K562 (cell line): ENCODE results near the gene TMEM45A. TPM values are rescaled to one million over a fixed set of nuclear protein-coding genes. Genes with fewer than 3 reads are reported as not detected.

Source experiments
- ATAC-seq: fragments of 200-7000 bp; cut with Tn5 transposase; 3 replicates; pipeline ENCODE4 v1.9.1; 2020; ENCODE audit warnings: moderate library complexity
- BruUV-seq: library from RNA; stranded (reverse); fragments of 400-500 nt; replicated peaks from 2 replicates; lab custom pipeline; 2021; lab: Mats Ljungman, UMichigan
- CTCF ChIA-PET: fragments of 300-600 bp; formaldehyde crosslinking; extraction: SDS; loops from one replicate; lab custom pipeline; 2021; ENCODE audit warnings: low intra/inter-chr PET ratio; lab: Yijun Ruan, JAX
- POLR2A ChIA-PET: fragments of 300-600, 350-650 bp; sonication (Branson Sonifier 250); formaldehyde crosslinking; extraction: SDS; loops from one replicate; lab custom pipeline; 2021; ENCODE audit warnings: antibody characterized with exemption, inconsistent platforms; lab: Yijun Ruan, JAX
- DNase-seq, 4 experiments: peaks; one replicate each; pipeline versions ENCODE4 v3.0.0 to v3.0.0-alpha.2; 2011 to 2018; ENCODE audit warnings: low spot score in 3 of 4, mixed read lengths in 3 of 4; ENCODE audit errors: extremely low read depth in 1 of 4
- FAIRE-seq: peaks from 2 replicates; lab custom pipeline; 2011; peaks lifted over from hg19 to GRCh38; lab: Jason Lieb, UNC
- H2AFZ ChIP-seq: 2 replicates; pipeline ENCODE4 v1.6.0; 2011; ENCODE audit warnings: low read depth, low read length, control low read depth, inconsistent platforms
- H3K27ac ChIP-seq: fragments of 200-600 bp; 3 replicates; pipeline ENCODE4 v1.8.0; 2011; ENCODE audit warnings: low read depth, mild to moderate bottlenecking, control low read depth, inconsistent platforms, low read length, moderate library complexity, mixed read lengths; ENCODE audit errors: extremely low read depth
- H3K27me3 ChIP-seq, 2 experiments: fragments of 300-600 bp in 1 of 2; 2 replicates in 1 of 2; 3 replicates in 1 of 2; pipeline versions ENCODE4 v1.6.0 to v1.8.0; 2011; ENCODE audit warnings: inconsistent platforms in 2 of 2, low read length in 2 of 2, mild to moderate bottlenecking in 1 of 2, mixed read lengths in 1 of 2, moderate library complexity in 1 of 2; ENCODE audit not compliant: control insufficient read depth in 2 of 2, insufficient read depth in 2 of 2
- H3K36me3 ChIP-seq: fragments of 300-600 bp; 3 replicates; pipeline ENCODE4 v1.8.0; 2011; ENCODE audit warnings: mild to moderate bottlenecking, low read length, inconsistent platforms; ENCODE audit not compliant: control insufficient read depth, insufficient read depth
- H3K4me1 ChIP-seq, 2 experiments: fragments of 200-600 bp in 1 of 2; replicated peaks in 1 of 2; 2 replicates in 1 of 2; 3 replicates in 1 of 2; pipeline versions ENCODE4 v1.5.1 to v1.8.0; 2011; ENCODE audit warnings: inconsistent platforms in 2 of 2, low read length in 2 of 2, mild to moderate bottlenecking in 1 of 2, mixed read lengths in 1 of 2, moderate library complexity in 1 of 2; ENCODE audit not compliant: control insufficient read depth in 2 of 2, insufficient read depth in 2 of 2
- H3K4me2 ChIP-seq: 2 replicates; pipeline ENCODE4 v1.6.1; 2011; ENCODE audit warnings: low read length, control low read depth, inconsistent platforms, mixed read lengths; ENCODE audit not compliant: insufficient read depth
- H3K4me3 ChIP-seq: fragments of 200-600 bp; sonication (generic), shearing (Covaris generic); 2 replicates; pipeline ENCODE4 v1.5.1; 2016; ENCODE audit warnings: control low read depth, inconsistent platforms
- H3K79me2 ChIP-seq: fragments of 200-600 bp; 3 replicates; pipeline ENCODE4 v1.8.0; 2011; ENCODE audit warnings: low read length, inconsistent platforms; ENCODE audit not compliant: control insufficient read depth, insufficient read depth
- H3K9ac ChIP-seq, 2 experiments: 2 replicates each; pipeline versions ENCODE4 v1.6.0 to v1.6.1; 2011; ENCODE audit warnings: low read depth in 2 of 2, low read length in 2 of 2, control low read depth in 1 of 2, inconsistent platforms in 1 of 2, mild to moderate bottlenecking in 1 of 2, mixed read lengths in 1 of 2; ENCODE audit not compliant: insufficient read depth in 1 of 2
- H3K9me1 ChIP-seq: one replicate; pipeline ENCODE4 v1.6.0; 2011; ENCODE audit warnings: inconsistent platforms, mild to moderate bottlenecking, low read length, moderate library complexity; ENCODE audit not compliant: control insufficient read depth, insufficient read depth
- H3K9me3 ChIP-seq: replicated peaks from 2 replicates; pipeline ENCODE4 v1.5.1; 2011; ENCODE audit warnings: low read depth, low read length, inconsistent platforms; ENCODE audit not compliant: control insufficient read depth, insufficient read depth
- H4K20me1 ChIP-seq: replicated peaks from 2 replicates; pipeline ENCODE4 v1.6.1; 2011; ENCODE audit warnings: low read length, inconsistent platforms, mixed read lengths; ENCODE audit not compliant: control insufficient read depth, insufficient read depth
- CBX8 ChIP-seq: fragments of 200-600 bp; sonication (generic); IDR thresholded peaks from 2 replicates; pipeline ENCODE4 v1.6.1; 2012; ENCODE audit warnings: borderline replicate concordance, mixed run types, low read depth, mild to moderate bottlenecking, moderate library complexity, mixed read lengths, low read length, control low read depth, inconsistent platforms; ENCODE audit not compliant: poor library complexity, severe bottlenecking; ENCODE audit errors: extremely low read depth
- CUX1 ChIP-seq: fragments of 200-800 bp; sonication (Bioruptor generic); IDR thresholded peaks from 2 replicates; pipeline ENCODE4 v1.6.1; 2016; ENCODE audit warnings: missing genetic modification characterization, missing compliant biosample characterization
- HMG20A ChIP-seq: fragments of 450-650 bp; formaldehyde crosslinking; conservative IDR thresholded peaks from 2 replicates; pipeline ENCODE4 v1.4.0; 2020; ENCODE audit warnings: mild to moderate bottlenecking, mixed read lengths
- MAZ ChIP-seq, 2 experiments: fragments of 450-650 bp in 1 of 2; sonication (generic) in 1 of 2; formaldehyde crosslinking; IDR thresholded peaks in 1 of 2; conservative IDR thresholded peaks in 1 of 2; 2 replicates each; pipeline versions ENCODE4 v1.4.0 to v1.5.0; 2020; ENCODE audit warnings: mild to moderate bottlenecking in 1 of 2, missing genetic modification reagents in 1 of 2
- PBX2 ChIP-seq, 2 experiments: IDR thresholded peaks in 1 of 2; conservative IDR thresholded peaks in 1 of 2; 2 replicates each; pipeline ENCODE4 v1.6.1; 2016; ENCODE audit warnings: low read depth in 2 of 2, mild to moderate bottlenecking in 1 of 2, missing compliant biosample characterization in 1 of 2, missing genetic modification characterization in 1 of 2, moderate library complexity in 1 of 2
- POLR2A ChIP-seq: fragments of 450-650 bp; conservative IDR thresholded peaks from 2 replicates; pipeline ENCODE4 v1.6.1; 2016
- POLR2H ChIP-seq: IDR thresholded peaks from 2 replicates; pipeline ENCODE4 v1.6.1; 2016; ENCODE audit warnings: missing genetic modification characterization, low read depth, mild to moderate bottlenecking, control low read depth, missing compliant biosample characterization, moderate library complexity
- U2AF2 ChIP-seq: fragments of 200-400 bp; formaldehyde crosslinking; optimal IDR thresholded peaks from 2 replicates; pipeline ENCODE3; 2017; ENCODE audit warnings: low read depth, mild to moderate bottlenecking, low read length
- ZNF395 ChIP-seq: fragments of 200-800 bp; sonication (Bioruptor generic); IDR thresholded peaks from 2 replicates; pipeline ENCODE4 v1.6.1; 2017; ENCODE audit warnings: missing genetic modification characterization, missing compliant biosample characterization
- ZNF512 ChIP-seq: IDR thresholded peaks from 2 replicates; pipeline ENCODE4 v1.6.1; 2016; ENCODE audit warnings: missing genetic modification characterization, missing compliant biosample characterization
- WGBS: fragments of 100-300 bp; shearing (Covaris generic); methylation state at CpG from one replicate; pipeline ENCODE4 v1.1.6; 2016; ENCODE audit warnings: low coverage, mixed read lengths; ENCODE audit not compliant: insufficient coverage; ENCODE audit errors: missing lambda C conversion rate; 5-methylcytosine and 5-hydroxymethylcytosine counted together
- in situ Hi-C: fragments of 300-500 bp; cut with MboI; formaldehyde crosslinking; loops from 4 replicates; pipeline ENCODE4 v1.15.0; 2018; ENCODE audit warnings: inconsistent platforms, mixed read lengths
- intact Hi-C: fragments of 100-400 bp; cut with micrococcal nuclease; formaldehyde crosslinking; loops from 2 replicates; pipeline ENCODE4 v1.14.2; 2022
- polyA plus RNA-seq, 8 experiments: library from polyadenylated mRNA; depleted of rRNA in 4 of 8; stranded (reverse) in 5 of 8; unstranded in 3 of 8; fragments of >200 nt; fragmentation: Nextera tagmentation in 2 of 8; fragmentation: Illumina TruSeq in 1 of 8; extraction: Ambion mirVana in 2 of 8; extraction: Trizol in 1 of 8; gene quantifications; 2 replicates each; pipeline versions ENCODE4 v1.2.1 to v1.2.3, GENCODE V29; 2011 to 2014; ENCODE audit warnings: inconsistent platforms in 1 of 8, missing spikeins in 1 of 8
- total RNA-seq, 7 experiments: library from RNA; depleted of rRNA in 6 of 7; stranded (reverse); fragments of >200 nt in 6 of 7; fragmentation: Illumina TruSeq in 2 of 7; extraction: Trizol in 2 of 7; gene quantifications; 2 replicates each; pipeline versions ENCODE4 v1.2.1 to v1.2.3, GENCODE V29; 2011 to 2021; ENCODE audit warnings: low replicate concordance in 1 of 7

The TMEM45A gene
- total and polyA plus RNA-seq, 9 of the 15 experiments (the other 6 are each of a cell fraction or from before 2014, with no cell fraction given), result 0.41 to 4.1 (median 0.95) TPM

- no peaks in the 10 kb centered on the region for H3K9me3 ChIP-seq
- H3K27me3 ChIP-seq, result no peaks in the 10 kb centered on the region
- H4K20me1 ChIP-seq, result no peaks in the 10 kb centered on the region
- intact Hi-C loops, result no loop called here
- no peak overlapping the region for H3K4me2 ChIP-seq
- FAIRE-seq (no peak), DNase-seq (no peak), ATAC-seq (no peak)
- no peaks in the 10 kb centered on the region for H3K4me1 ChIP-seq
- no peaks in the 10 kb centered on the region for H3K36me3 ChIP-seq
- no TSS peak for BruUV-seq
- H3K9me1 ChIP-seq, result no peaks in the 10 kb centered on the region
- ChIA-PET POLR2A (interaction anchor here (1.5 kb wide), 1 partner anchor 180 kb away, joined by 3 read pairs; no protein-coding TSS in a partner anchor), CTCF (no interaction called here)
- 18% methylated on average over 1 of the region's 1 CpG for WGBS
- in situ Hi-C loops, result no loop called here
- no peak overlapping the region for H3K27ac ChIP-seq
- H3K79me2 ChIP-seq, result no peaks in the 10 kb centered on the region
- H2AFZ ChIP-seq, result no peak overlapping the region
- no peak overlapping the region for H3K9ac ChIP-seq
- H3K4me3 ChIP-seq, result no peak overlapping the region
- TF ChIP-seq ZNF395, result no peak
- no peak for TF ChIP-seq CBX8
- no peak for TF ChIP-seq MAZ (CRISPR knock-in tag; conservative IDR thresholded peaks at IDR 0.05 in 1 of 2, IDR thresholded peaks at IDR 0.05 in 1 of 2)
- no peak for TF ChIP-seq CUX1
- TF ChIP-seq HMG20A (CRISPR knock-in tag), result no peak
- TF ChIP-seq POLR2H (tag), result no peak
- no peak for TF ChIP-seq PBX2 (CRISPR knock-in tag; IDR thresholded peaks at IDR 0.05; ENCODE audit: low read depth)
- no peak for TF ChIP-seq PBX2 (tag; conservative IDR thresholded peaks at IDR 0.05; ENCODE audit: low read depth)
- TF ChIP-seq U2AF2, result no peak
- TF ChIP-seq ZNF512, result no peak
- TF ChIP-seq POLR2A, result no peak
Measured at GRCh38 chr3:100581650-100582049, 89.2 kb downstream of the TMEM45A start.
